Activated naive CD8-positive, alpha-beta T cell treated with anti-CD3 and anti-CD28 coated beads, Interleukin-2, amount 10 ng/mL, durations not matched to agents 7 days and 5 days (primary cell): ENCODE data around the gene TFDP1. TPM values are rescaled to one million over a fixed set of nuclear protein-coding genes. Genes with fewer than 3 reads are reported as not detected.
A peak's percentile ranks its signal among the peaks of the same experiment; 100 is the strongest.
"Not testable (repeated sequence)": the region's sequence is repeated elsewhere in the genome, so short reads cannot be mapped to it uniquely, and the experiment has no call there.

ENCODE experiments used
- ATAC-seq: fragments of 150-1000 bp; cut with Tn5 transposase; one replicate; pipeline ENCODE4 v1.10.0; 2021; ENCODE audit warnings: low read depth, moderate library complexity
- POLR2A ChIA-PET: fragments of 350-600 bp; sonication (Branson Sonifier 250); formaldehyde crosslinking; loops from one replicate; lab custom pipeline; 2021; ENCODE audit warnings: antibody characterized with exemption; lab: Charles Lee
- DNase-seq: peaks from one replicate; pipeline ENCODE4 v3.0.0; 2021
- H3K27ac Mint-ChIP-seq: one replicate; pipeline ENCODE4 v1.8.0; 2022; ENCODE audit warnings: mild to moderate bottlenecking, mixed read lengths
- H3K27me3 Mint-ChIP-seq: one replicate; pipeline ENCODE4 v1.8.0; 2022; ENCODE audit warnings: mild to moderate bottlenecking, moderate library complexity, mixed read lengths
- H3K36me3 Mint-ChIP-seq: one replicate; pipeline ENCODE4 v1.8.0; 2021; ENCODE audit warnings: mild to moderate bottlenecking, mixed read lengths
- H3K4me1 Mint-ChIP-seq: one replicate; pipeline ENCODE4 v1.8.0; 2021; ENCODE audit warnings: mixed read lengths
- H3K4me3 Mint-ChIP-seq: one replicate; pipeline ENCODE4 v1.8.0; 2022; ENCODE audit warnings: mild to moderate bottlenecking, moderate library complexity, mixed read lengths
- H3K9me3 Mint-ChIP-seq: one replicate; pipeline ENCODE4 v1.8.0; 2021; ENCODE audit warnings: mixed read lengths
- total RNA-seq, 2 experiments: library from RNA; stranded (reverse); gene quantifications; one replicate each; pipeline ENCODE4 v1.2.3, GENCODE V29; 2021

The TFDP1 gene
- total RNA-seq, 2 experiments from 2014 or later: 103 to 117 TPM

DNA sequence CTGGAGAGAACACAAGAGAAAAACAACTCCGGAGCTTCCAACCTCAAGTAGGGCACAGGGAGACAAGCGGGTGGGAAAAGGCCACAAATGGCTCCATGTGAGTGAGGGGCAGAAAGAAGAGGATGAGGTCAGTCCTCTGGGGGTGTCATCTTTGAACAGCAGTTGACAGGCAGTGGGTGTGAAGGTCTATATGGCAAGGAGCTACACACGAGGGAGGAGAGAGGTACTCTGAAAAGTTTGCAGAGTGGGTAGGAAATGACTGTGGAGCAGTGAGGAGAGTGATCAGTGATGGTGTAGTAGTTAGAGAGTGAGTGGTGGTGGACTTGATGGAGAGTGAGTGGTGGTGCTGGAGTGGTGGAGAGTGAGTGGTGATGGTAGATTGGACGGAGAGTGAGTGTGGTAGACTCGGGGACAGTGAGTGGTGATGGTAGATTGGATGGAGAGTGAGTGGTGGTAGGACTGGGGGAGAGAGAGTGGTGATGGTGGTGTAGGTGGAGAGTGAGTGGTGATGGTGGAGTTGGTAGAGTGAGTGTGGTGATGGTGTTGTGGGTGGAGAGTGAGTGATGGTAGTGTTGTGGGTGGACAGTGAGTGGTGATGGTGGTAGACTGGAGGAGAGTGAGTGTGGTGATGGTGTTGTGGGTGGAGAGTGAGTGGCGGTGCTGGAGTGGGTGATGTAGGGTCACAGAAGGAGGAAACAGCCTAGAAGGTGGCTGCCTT is 4.0 kb downstream of the TFDP1 start:
- Mint-ChIP-seq H3K9me3 (no peaks in the 10 kb centered on the region), H3K4me1 (peaks cover 35% of the 10 kb centered on the region), H3K36me3 (peaks cover 46% of the 10 kb centered on the region), H3K27ac (peak overlapping the region; percentile 44), H3K4me3 (no peak overlapping the region), H3K27me3 (no peaks in the 10 kb centered on the region)
- DNase-seq (no peak), ATAC-seq (no peak)
- POLR2A ChIA-PET: interaction anchor here (1.3 kb wide), 1 partner anchor 15 kb away, joined by 3 read pairs; no protein-coding TSS in a partner anchor

- Mint-ChIP-seq H3K4me1 (peaks cover 31% of the 10 kb centered on the region), H3K27me3 (no peaks in the 10 kb centered on the region), H3K4me3 (no peak overlapping the region), H3K27ac (no peak overlapping the region), H3K9me3 (no peaks in the 10 kb centered on the region), H3K36me3 (peaks cover 43% of the 10 kb centered on the region)
- ATAC-seq (no peak), DNase-seq (peak; percentile 22)
- POLR2A ChIA-PET: no interaction called here
Observed at GRCh38 chr13:113589251-113589960, 4.9 kb downstream of the TFDP1 start.

DNA sequence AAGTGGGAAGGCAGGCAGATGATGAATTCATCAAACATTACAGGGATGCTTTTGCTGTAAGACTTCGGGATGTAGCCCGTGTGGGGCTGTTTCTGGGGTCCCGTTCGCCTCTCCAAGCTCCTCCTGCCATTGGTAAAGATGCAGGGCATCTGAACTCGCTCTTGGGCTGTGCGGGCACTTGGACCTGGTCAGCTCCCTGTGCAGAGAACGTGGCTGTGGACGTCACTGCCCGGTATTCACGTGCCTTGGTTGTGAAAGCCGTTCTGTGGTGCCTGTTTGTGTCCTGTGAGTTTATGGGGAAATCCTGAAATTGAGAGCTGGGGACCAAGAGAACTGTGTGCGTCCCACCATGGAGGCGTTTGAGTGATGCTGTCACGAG is 5.4 kb downstream of the TFDP1 start:
- Mint-ChIP-seq H3K36me3 (peaks cover 46% of the 10 kb centered on the region), H3K27me3 (no peaks in the 10 kb centered on the region), H3K27ac (no peak overlapping the region), H3K4me3 (no peak overlapping the region), H3K9me3 (no peaks in the 10 kb centered on the region), H3K4me1 (peaks cover 31% of the 10 kb centered on the region)
- POLR2A ChIA-PET: no interaction called here
- ATAC-seq (no peak), DNase-seq (peak; percentile 13)

- POLR2A ChIA-PET: no interaction called here
- no peak overlapping the region for H3K27ac Mint-ChIP-seq
- no peak overlapping the region for H3K4me3 Mint-ChIP-seq
- H3K27me3 Mint-ChIP-seq: no peaks in the 10 kb centered on the region
- H3K36me3 Mint-ChIP-seq: peaks cover 51% of the 10 kb centered on the region
- no peak for DNase-seq
- no peak for ATAC-seq
- H3K4me1 Mint-ChIP-seq: peaks cover 19% of the 10 kb centered on the region
- H3K9me3 Mint-ChIP-seq: no peaks in the 10 kb centered on the region
Observed at GRCh38 chr13:113591750-113592149, 7.2 kb downstream of the TFDP1 start.

DNA sequence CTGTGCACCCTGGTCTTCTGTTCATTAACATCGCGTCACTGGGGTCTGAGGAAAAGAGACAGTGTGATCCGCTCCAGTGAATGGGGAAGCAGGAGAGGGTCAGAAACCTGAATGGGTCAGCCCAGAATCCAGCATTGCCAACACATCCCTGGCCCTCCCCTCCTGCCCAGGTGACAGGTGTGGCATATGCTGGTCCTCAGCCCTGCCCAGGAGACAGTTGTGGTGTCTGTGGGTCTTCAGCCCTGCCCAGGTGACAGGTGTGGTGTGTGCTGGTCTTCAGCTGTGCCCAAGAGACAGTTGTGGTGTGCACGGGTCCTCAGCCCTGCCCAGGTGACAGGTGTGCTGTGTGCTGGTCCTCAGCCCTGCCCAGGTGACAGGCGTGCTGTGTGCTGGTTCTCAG is 8.0 kb downstream of the TFDP1 start:
- no peak for ATAC-seq
- no peaks in the 10 kb centered on the region for H3K9me3 Mint-ChIP-seq
- H3K4me3 Mint-ChIP-seq: no peak overlapping the region
- POLR2A ChIA-PET: no interaction called here
- H3K4me1 Mint-ChIP-seq: peaks cover 12% of the 10 kb centered on the region
- no peaks in the 10 kb centered on the region for H3K27me3 Mint-ChIP-seq
- peak; percentile 15 for DNase-seq
- H3K27ac Mint-ChIP-seq: no peak overlapping the region
- peaks cover 49% of the 10 kb centered on the region for H3K36me3 Mint-ChIP-seq

- H3K27ac Mint-ChIP-seq, H3K4me3 Mint-ChIP-seq, DNase-seq, ATAC-seq, H3K9me3 Mint-ChIP-seq, H3K27me3 Mint-ChIP-seq, POLR2A ChIA-PET, H3K4me1 Mint-ChIP-seq: not testable (repeated sequence)
- H3K36me3 Mint-ChIP-seq: peaks cover 55% of the 10 kb centered on the region
Observed at GRCh38 chr13:113594066-113594821, 9.7 kb downstream of the TFDP1 start.

- Mint-ChIP-seq H3K27me3 (no peaks in the 10 kb centered on the region), H3K27ac (no peak overlapping the region), H3K36me3 (peaks cover 58% of the 10 kb centered on the region), H3K4me1 (peaks cover under 1% of the 10 kb centered on the region), H3K4me3 (no peak overlapping the region), H3K9me3 (peaks cover 1% of the 10 kb centered on the region)
- DNase-seq (no peak), ATAC-seq (no peak)
- POLR2A ChIA-PET: no interaction called here
Observed at GRCh38 chr13:113595131-113595530, 10.6 kb downstream of the TFDP1 start.

GRCh38 chr13:113596321-113597200 is 12.0 kb downstream of the TFDP1 start:
- H3K4me3 Mint-ChIP-seq: no peak overlapping the region
- POLR2A ChIA-PET: no interaction called here
- no peaks in the 10 kb centered on the region for H3K4me1 Mint-ChIP-seq
- H3K9me3 Mint-ChIP-seq: peaks cover 1% of the 10 kb centered on the region
- H3K27ac Mint-ChIP-seq: no peak overlapping the region
- DNase-seq (peak; percentile 15), ATAC-seq (no peak)
- peaks cover 53% of the 10 kb centered on the region for H3K36me3 Mint-ChIP-seq
- H3K27me3 Mint-ChIP-seq: no peaks in the 10 kb centered on the region

DNA sequence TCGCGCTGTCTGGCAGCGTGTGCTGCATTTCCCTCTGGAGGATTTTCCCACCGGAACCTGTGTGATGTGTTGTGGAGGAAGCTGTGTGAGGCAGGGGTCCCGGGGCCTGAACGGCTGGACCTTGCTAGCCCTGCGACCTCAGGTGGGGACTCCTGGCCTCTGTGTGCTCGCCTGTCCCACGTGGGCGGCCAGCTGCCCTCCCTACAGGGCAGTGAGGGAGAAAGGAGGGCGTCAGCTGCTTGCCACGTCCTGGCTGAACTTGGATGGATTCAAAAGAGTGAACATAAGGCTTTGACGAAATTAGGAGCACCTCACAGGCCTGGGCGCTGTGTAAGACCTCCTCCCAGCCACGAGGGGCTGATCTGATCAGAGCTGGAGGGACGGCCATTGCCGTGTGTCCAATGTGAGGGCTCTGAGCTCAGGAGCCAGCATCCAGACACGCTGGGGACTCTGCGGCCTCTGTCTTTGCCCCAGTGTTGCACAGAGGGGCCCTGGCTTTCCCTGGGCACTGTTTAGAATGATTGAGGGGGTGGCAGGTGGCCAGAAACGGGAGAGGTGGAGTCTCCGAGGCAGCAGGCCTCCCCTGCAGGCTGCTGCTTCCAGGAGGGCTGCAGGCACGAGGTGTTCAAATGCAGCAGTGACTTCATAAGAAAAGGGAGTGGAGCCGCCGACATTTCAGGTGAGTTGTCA is 13.0 kb downstream of the TFDP1 start:
- H3K36me3 Mint-ChIP-seq: peaks cover 45% of the 10 kb centered on the region
- H3K4me1 Mint-ChIP-seq: no peaks in the 10 kb centered on the region
- DNase-seq (peak; percentile 10), ATAC-seq (no peak)
- no peaks in the 10 kb centered on the region for H3K27me3 Mint-ChIP-seq
- H3K27ac Mint-ChIP-seq: no peak overlapping the region
- POLR2A ChIA-PET: no interaction called here
- no peak overlapping the region for H3K4me3 Mint-ChIP-seq
- peaks cover 1% of the 10 kb centered on the region for H3K9me3 Mint-ChIP-seq

- Mint-ChIP-seq H3K36me3 (peaks cover 44% of the 10 kb centered on the region), H3K27ac (no peak overlapping the region), H3K9me3 (peaks cover 1% of the 10 kb centered on the region), H3K4me1 (peaks cover 3% of the 10 kb centered on the region), H3K4me3 (no peak overlapping the region), H3K27me3 (no peaks in the 10 kb centered on the region)
- DNase-seq (no peak), ATAC-seq (no peak)
- POLR2A ChIA-PET: no interaction called here
Observed at GRCh38 chr13:113598081-113598410, 13.5 kb downstream of the TFDP1 start.

- no peak for ATAC-seq
- H3K9me3 Mint-ChIP-seq: peaks cover 1% of the 10 kb centered on the region
- H3K36me3 Mint-ChIP-seq: peaks cover 44% of the 10 kb centered on the region
- peak; percentile 6 for DNase-seq
- H3K27ac Mint-ChIP-seq: no peak overlapping the region
- POLR2A ChIA-PET: no interaction called here
- no peaks in the 10 kb centered on the region for H3K27me3 Mint-ChIP-seq
- peaks cover 3% of the 10 kb centered on the region for H3K4me1 Mint-ChIP-seq
- H3K4me3 Mint-ChIP-seq: no peak overlapping the region
Observed at GRCh38 chr13:113598481-113598880, 13.9 kb downstream of the TFDP1 start.

DNA sequence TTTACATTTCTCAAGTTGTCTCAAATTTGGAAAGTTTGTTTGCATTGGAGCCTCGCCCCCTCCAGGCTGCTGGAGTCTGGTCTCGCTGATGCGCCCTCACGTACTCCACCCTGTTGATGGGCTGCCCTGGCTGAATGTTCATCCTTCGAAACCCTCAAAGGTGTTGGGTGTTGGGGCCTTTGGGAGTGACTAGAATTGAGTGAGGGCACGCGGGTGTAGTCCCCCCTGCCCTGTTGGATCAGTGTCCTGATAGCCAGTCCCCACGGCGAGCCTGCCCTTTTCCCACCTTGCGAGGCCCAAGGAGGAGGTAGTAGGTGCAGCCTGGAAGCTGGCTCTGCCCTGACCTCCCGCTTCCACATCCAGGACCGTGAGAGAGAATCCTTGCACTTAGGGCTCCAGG is 14.8 kb downstream of the TFDP1 start:
- Mint-ChIP-seq H3K27me3 (no peaks in the 10 kb centered on the region), H3K36me3 (peaks cover 44% of the 10 kb centered on the region), H3K4me3 (no peak overlapping the region), H3K9me3 (peaks cover 1% of the 10 kb centered on the region), H3K27ac (no peak overlapping the region), H3K4me1 (peaks cover 9% of the 10 kb centered on the region)
- POLR2A ChIA-PET: no interaction called here
- DNase-seq (peak; percentile 14), ATAC-seq (no peak)
